Measurements from ENCODE around the gene DNM3.

Gene DNM3

GRCh38 chr1:171999756-172000155, 158.5 kb downstream of the DNM3 start:
- no peak for DNase-seq (ENCODE audit: extremely low spot score)
- CTCF ChIA-PET: no interaction called here
- POLR2A ChIA-PET: no interaction called here
- TF ChIP-seq L3MBTL2 (conservative IDR thresholded peaks at IDR 0.05): no peak
- no peak for TF ChIP-seq FOXA1 (IDR thresholded peaks at IDR 0.05)
- no peak for TF ChIP-seq CTBP1 (IDR thresholded peaks at IDR 0.05; ENCODE audit: borderline replicate concordance)

GRCh38 chr1:172001288-172001687, 160.0 kb downstream of the DNM3 start:
- no peak for DNase-seq (ENCODE audit: extremely low spot score)
- CTCF ChIA-PET: interaction anchor here (0.7 kb wide), 1 partner anchor 15 kb away, joined by 3 read pairs; no protein-coding TSS in a partner anchor
- POLR2A ChIA-PET: no interaction called here
- TF ChIP-seq LEF1 (IDR thresholded peaks at IDR 0.05; ENCODE audit: borderline replicate concordance) (no peak), FOXA1 (IDR thresholded peaks at IDR 0.05) (no peak), HDGF (IDR thresholded peaks at IDR 0.05; ENCODE audit: borderline replicate concordance) (no peak), NFRKB (IDR thresholded peaks at IDR 0.05) (no peak), TARDBP (IDR thresholded peaks at IDR 0.05) (no peak), FOXM1 (IDR thresholded peaks at IDR 0.05; ENCODE audit: borderline replicate concordance) (no peak), ARNT (IDR thresholded peaks at IDR 0.05) (no peak), BHLHE40 (IDR thresholded peaks at IDR 0.05; ENCODE audit: borderline replicate concordance) (no peak), SUZ12 (IDR thresholded peaks at IDR 0.05) (no peak), ZNF384 (IDR thresholded peaks at IDR 0.05) (no peak), ELF4 (IDR thresholded peaks at IDR 0.05) (no peak), SP1 (IDR thresholded peaks at IDR 0.05) (no peak), FOXK2 (IDR thresholded peaks at IDR 0.05) (no peak), CTBP1 (IDR thresholded peaks at IDR 0.05; ENCODE audit: borderline replicate concordance) (no peak), L3MBTL2 (conservative IDR thresholded peaks at IDR 0.05) (no peak)
- TF ChIP-seq, protein P1, sequence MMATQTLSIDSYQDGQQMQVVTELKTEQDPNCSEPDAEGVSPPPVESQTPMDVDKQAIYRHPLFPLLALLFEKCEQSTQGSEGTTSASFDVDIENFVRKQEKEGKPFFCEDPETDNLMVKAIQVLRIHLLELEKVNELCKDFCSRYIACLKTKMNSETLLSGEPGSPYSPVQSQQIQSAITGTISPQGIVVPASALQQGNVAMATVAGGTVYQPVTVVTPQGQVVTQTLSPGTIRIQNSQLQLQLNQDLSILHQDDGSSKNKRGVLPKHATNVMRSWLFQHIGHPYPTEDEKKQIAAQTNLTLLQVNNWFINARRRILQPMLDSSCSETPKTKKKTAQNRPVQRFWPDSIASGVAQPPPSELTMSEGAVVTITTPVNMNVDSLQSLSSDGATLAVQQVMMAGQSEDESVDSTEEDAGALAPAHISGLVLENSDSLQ (IDR thresholded peaks at IDR 0.05): no peak

GRCh38 chr1:172002725-172003345, 161.5 kb downstream of the DNM3 start:
- DNase-seq (ENCODE audit: extremely low spot score): peak; percentile 36
- TF ChIP-seq TARDBP (IDR thresholded peaks at IDR 0.05) (no peak), LEF1 (IDR thresholded peaks at IDR 0.05; ENCODE audit: borderline replicate concordance) (no peak), FOXA1 (IDR thresholded peaks at IDR 0.05) (no peak), HDGF (IDR thresholded peaks at IDR 0.05; ENCODE audit: borderline replicate concordance) (no peak), CTBP1 (IDR thresholded peaks at IDR 0.05; ENCODE audit: borderline replicate concordance) (no peak), FOXM1 (IDR thresholded peaks at IDR 0.05; ENCODE audit: borderline replicate concordance) (no peak), ARNT (IDR thresholded peaks at IDR 0.05) (no peak), L3MBTL2 (conservative IDR thresholded peaks at IDR 0.05) (no peak), SUZ12 (IDR thresholded peaks at IDR 0.05) (no peak), NFRKB (IDR thresholded peaks at IDR 0.05) (no peak), BHLHE40 (IDR thresholded peaks at IDR 0.05; ENCODE audit: borderline replicate concordance) (no peak), SP1 (IDR thresholded peaks at IDR 0.05) (no peak), ZNF384 (IDR thresholded peaks at IDR 0.05) (no peak), ELF4 (IDR thresholded peaks at IDR 0.05) (no peak), FOXK2 (IDR thresholded peaks at IDR 0.05) (no peak)
- TF ChIP-seq, protein P1 (IDR thresholded peaks at IDR 0.05): no peak
- CTCF ChIA-PET: interaction anchor here (0.6 to 1.2 kb wide), 13 partner anchors 11 to 448 kb away, joined by 3 to 6 read pairs (median 3); no protein-coding TSS in a partner anchor
- POLR2A ChIA-PET: no interaction called here

- no peak for DNase-seq (ENCODE audit: extremely low spot score)
- ChIA-PET CTCF (no interaction called here), POLR2A (no interaction called here)
- TF ChIP-seq SP1 (IDR thresholded peaks at IDR 0.05) (no peak), BHLHE40 (IDR thresholded peaks at IDR 0.05; ENCODE audit: borderline replicate concordance) (no peak), FOXK2 (IDR thresholded peaks at IDR 0.05) (no peak), TARDBP (IDR thresholded peaks at IDR 0.05) (no peak), CTBP1 (IDR thresholded peaks at IDR 0.05; ENCODE audit: borderline replicate concordance) (no peak), L3MBTL2 (conservative IDR thresholded peaks at IDR 0.05) (no peak), FOXA1 (IDR thresholded peaks at IDR 0.05) (no peak), LEF1 (IDR thresholded peaks at IDR 0.05; ENCODE audit: borderline replicate concordance) (no peak), ZNF384 (IDR thresholded peaks at IDR 0.05) (no peak), NFRKB (IDR thresholded peaks at IDR 0.05) (no peak), ARNT (IDR thresholded peaks at IDR 0.05) (no peak), FOXM1 (IDR thresholded peaks at IDR 0.05; ENCODE audit: borderline replicate concordance) (no peak)
- TF ChIP-seq, protein P1 (IDR thresholded peaks at IDR 0.05): no peak
Measured at GRCh38 chr1:172003766-172004530, 162.7 kb downstream of the DNM3 start.

DNA sequence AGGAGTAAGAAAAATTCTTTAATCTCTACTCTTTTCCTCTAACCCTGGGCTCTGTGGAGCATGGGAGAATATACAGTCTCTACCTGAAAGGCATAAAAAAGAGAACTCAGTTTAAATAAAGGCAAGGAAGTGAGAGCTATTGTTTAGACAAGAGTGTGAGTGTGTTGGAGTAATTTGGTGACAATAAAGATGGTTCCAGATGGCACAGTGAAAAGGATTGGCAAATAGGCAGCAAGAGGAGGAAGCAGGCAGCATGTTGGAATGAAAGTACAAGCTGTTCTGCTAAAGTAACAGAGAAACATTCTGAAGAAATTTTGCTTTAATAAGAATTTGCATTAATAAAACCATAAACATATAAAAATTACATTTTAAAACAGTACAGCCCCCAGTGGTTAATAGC, 163.4 kb downstream of the DNM3 start:
- TF ChIP-seq CTBP1 (IDR thresholded peaks at IDR 0.05; ENCODE audit: borderline replicate concordance): no peak
- no peak for TF ChIP-seq NFRKB (IDR thresholded peaks at IDR 0.05)
- TF ChIP-seq HDGF (IDR thresholded peaks at IDR 0.05; ENCODE audit: borderline replicate concordance): no peak
- TF ChIP-seq FOXK2 (IDR thresholded peaks at IDR 0.05): no peak
- DNase-seq (ENCODE audit: extremely low spot score): no peak
- CTCF ChIA-PET: no interaction called here
- POLR2A ChIA-PET: no interaction called here

GRCh38 chr1:172005856-172006255, 164.6 kb downstream of the DNM3 start:
- TF ChIP-seq FOXK2 (IDR thresholded peaks at IDR 0.05): no peak
- TF ChIP-seq ARNT (IDR thresholded peaks at IDR 0.05): no peak
- no peak for TF ChIP-seq NFRKB (IDR thresholded peaks at IDR 0.05)
- TF ChIP-seq ZNF384 (IDR thresholded peaks at IDR 0.05): no peak
- no peak for TF ChIP-seq L3MBTL2 (conservative IDR thresholded peaks at IDR 0.05)
- TF ChIP-seq HDGF (IDR thresholded peaks at IDR 0.05; ENCODE audit: borderline replicate concordance): no peak
- POLR2A ChIA-PET: no interaction called here
- DNase-seq (ENCODE audit: extremely low spot score): no peak
- CTCF ChIA-PET: interaction anchor here (0.6 kb wide), 1 partner anchor 353 kb away, joined by 7 read pairs; no protein-coding TSS in a partner anchor
